K562 (cell line): Measurements from ENCODE around the gene TPGS1. TPM values are rescaled to one million over a fixed set of nuclear protein-coding genes. Genes with fewer than 3 reads are reported as not detected.

ENCODE experiments used
- AFF4 ChIP-seq: sonication (generic); formaldehyde crosslinking; IDR thresholded peaks from 2 replicates; pipeline ENCODE4 v1.8.0; 2023; ENCODE audit warnings: mild to moderate bottlenecking, missing genetic modification reagents
- ATF1 ChIP-seq, 2 experiments: fragments of 450-650 bp in 1 of 2; IDR thresholded peaks; 2 replicates each; pipeline ENCODE4 v1.6.1; 2016; ENCODE audit warnings: missing compliant biosample characterization in 1 of 2, missing genetic modification characterization in 1 of 2
- CBX3 ChIP-seq, 2 experiments: IDR thresholded peaks; 1 replicate in 1 of 2; 2 replicates in 1 of 2; pipeline ENCODE4 v1.6.1; 2012; ENCODE audit warnings: inconsistent platforms in 2 of 2, low read length in 2 of 2, borderline replicate concordance in 1 of 2, control low read depth in 1 of 2
- GATA2 ChIP-seq: sonication (generic); formaldehyde crosslinking; IDR thresholded peaks from 2 replicates; pipeline ENCODE4 v1.4.0; 2020; ENCODE audit warnings: mild to moderate bottlenecking, missing genetic modification reagents
- GTF2F1 ChIP-seq: IDR thresholded peaks from 2 replicates; pipeline ENCODE4 v1.6.1; 2011; ENCODE audit warnings: low read depth, low read length, improper control_type of control experiment
- HMG20A ChIP-seq: fragments of 450-650 bp; formaldehyde crosslinking; conservative IDR thresholded peaks from 2 replicates; pipeline ENCODE4 v1.4.0; 2020; ENCODE audit warnings: mild to moderate bottlenecking, mixed read lengths
- MAX ChIP-seq: sonication (generic); formaldehyde crosslinking; IDR thresholded peaks from 2 replicates; pipeline ENCODE4 v1.9.0; 2022; ENCODE audit warnings: mild to moderate bottlenecking, missing genetic modification reagents
- NFIC ChIP-seq: fragments of 450-650 bp; IDR thresholded peaks from 2 replicates; pipeline ENCODE4 v1.6.1; 2017; ENCODE audit warnings: mild to moderate bottlenecking, inconsistent platforms
- POLR2AphosphoS5 ChIP-seq: IDR thresholded peaks from 2 replicates; pipeline ENCODE4 v1.6.1; 2011; ENCODE audit warnings: mild to moderate bottlenecking, low read depth, low read length, moderate library complexity; ENCODE audit not compliant: control insufficient read depth, insufficient read depth
- RBM25 ChIP-seq: fragments of 200-400 bp; formaldehyde crosslinking; IDR thresholded peaks from 2 replicates; pipeline ENCODE4 v1.6.1; 2018; ENCODE audit warnings: low read length, low read depth, moderate library complexity; ENCODE audit not compliant: severe bottlenecking
- SETDB1 ChIP-seq: IDR thresholded peaks from one replicate; pipeline ENCODE4 v1.6.1; 2012; ENCODE audit warnings: low read length, control low read depth, inconsistent platforms
- SRSF3 ChIP-seq: fragments of 200-400 bp; formaldehyde crosslinking; IDR thresholded peaks from 2 replicates; pipeline ENCODE4 v1.6.1; 2016; ENCODE audit warnings: mild to moderate bottlenecking, low read length, moderate library complexity; ENCODE audit not compliant: insufficient read depth
- TARDBP ChIP-seq: fragments of 450-650 bp; IDR thresholded peaks from 2 replicates; pipeline ENCODE4 v1.6.1; 2016
- ZFP91 ChIP-seq: sonication (generic); formaldehyde crosslinking; IDR thresholded peaks from 2 replicates; pipeline ENCODE4 v1.8.0; 2022; ENCODE audit warnings: mild to moderate bottlenecking, missing genetic modification reagents
- ZKSCAN1 ChIP-seq: fragments of 150-350 bp; IDR thresholded peaks from 2 replicates; pipeline ENCODE4 v1.6.1; 2016; ENCODE audit warnings: low read depth, low read length
- polyA plus RNA-seq, 8 experiments: library from polyadenylated mRNA; depleted of rRNA in 4 of 8; stranded (reverse) in 5 of 8; unstranded in 3 of 8; fragments of >200 nt; fragmentation: Nextera tagmentation in 2 of 8; fragmentation: Illumina TruSeq in 1 of 8; extraction: Ambion mirVana in 2 of 8; extraction: Trizol in 1 of 8; gene quantifications; 2 replicates each; pipeline versions ENCODE4 v1.2.1 to v1.2.3, GENCODE V29; 2011 to 2014; ENCODE audit warnings: inconsistent platforms in 1 of 8, missing spikeins in 1 of 8
- total RNA-seq, 7 experiments: library from RNA; depleted of rRNA in 6 of 7; stranded (reverse); fragments of >200 nt in 6 of 7; fragmentation: Illumina TruSeq in 2 of 7; extraction: Trizol in 2 of 7; gene quantifications; 2 replicates each; pipeline versions ENCODE4 v1.2.1 to v1.2.3, GENCODE V29; 2011 to 2021; ENCODE audit warnings: low replicate concordance in 1 of 7
- TF ChIP-seq, protein P1 (sequence below): fragments of 250-450 bp; sonication (Bioruptor Pico); IDR thresholded peaks from 2 replicates; pipeline ENCODE4 v1.8.0; 2022; ENCODE audit warnings: inconsistent platforms
- TF ChIP-seq, protein P2 (sequence below): fragments of 250-450 bp; sonication (Bioruptor Pico); IDR thresholded peaks from 2 replicates; pipeline ENCODE4 v1.5.0; 2021

Gene TPGS1
- total and polyA plus RNA-seq, 9 of the 15 experiments (the other 6 are each of a cell fraction or from before 2014, with no cell fraction given): 0.30 to 31.6 (median 1.2) TPM; not detected in 2

DNA sequence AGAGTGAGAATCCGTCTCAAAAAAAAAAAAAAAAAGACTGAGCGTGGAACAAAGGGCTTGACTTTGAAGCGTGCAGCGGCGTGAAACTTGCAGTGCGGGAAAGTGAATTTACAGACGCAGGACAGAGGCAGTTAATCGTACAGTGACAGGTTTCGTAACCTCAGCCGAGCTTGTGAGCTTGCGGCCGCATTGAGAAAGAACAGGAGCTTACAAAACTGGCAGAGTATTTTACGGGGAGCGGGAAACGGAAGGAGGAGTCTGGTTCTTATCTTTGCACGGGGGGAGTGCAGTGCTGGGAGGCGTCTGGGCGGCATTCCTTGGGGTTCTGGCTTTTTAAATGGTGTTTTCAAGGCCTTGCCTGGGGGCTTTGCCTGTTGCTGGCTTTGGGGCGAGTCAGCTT is 59.1 kb downstream of the TPGS1 start (continued):
- TF ChIP-seq MAX (CRISPR knock-in tag): no peak
- no peak for TF ChIP-seq RBM25
- no peak for TF ChIP-seq ZFP91 (CRISPR knock-in tag)
- no peak for TF ChIP-seq SRSF3
- TF ChIP-seq SETDB1: no peak
- TF ChIP-seq, protein P1, sequence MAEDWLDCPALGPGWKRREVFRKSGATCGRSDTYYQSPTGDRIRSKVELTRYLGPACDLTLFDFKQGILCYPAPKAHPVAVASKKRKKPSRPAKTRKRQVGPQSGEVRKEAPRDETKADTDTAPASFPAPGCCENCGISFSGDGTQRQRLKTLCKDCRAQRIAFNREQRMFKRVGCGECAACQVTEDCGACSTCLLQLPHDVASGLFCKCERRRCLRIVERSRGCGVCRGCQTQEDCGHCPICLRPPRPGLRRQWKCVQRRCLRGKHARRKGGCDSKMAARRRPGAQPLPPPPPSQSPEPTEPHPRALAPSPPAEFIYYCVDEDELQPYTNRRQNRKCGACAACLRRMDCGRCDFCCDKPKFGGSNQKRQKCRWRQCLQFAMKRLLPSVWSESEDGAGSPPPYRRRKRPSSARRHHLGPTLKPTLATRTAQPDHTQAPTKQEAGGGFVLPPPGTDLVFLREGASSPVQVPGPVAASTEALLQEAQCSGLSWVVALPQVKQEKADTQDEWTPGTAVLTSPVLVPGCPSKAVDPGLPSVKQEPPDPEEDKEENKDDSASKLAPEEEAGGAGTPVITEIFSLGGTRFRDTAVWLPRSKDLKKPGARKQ (CRISPR knock-in tag): no peak
- TF ChIP-seq, protein P2, sequence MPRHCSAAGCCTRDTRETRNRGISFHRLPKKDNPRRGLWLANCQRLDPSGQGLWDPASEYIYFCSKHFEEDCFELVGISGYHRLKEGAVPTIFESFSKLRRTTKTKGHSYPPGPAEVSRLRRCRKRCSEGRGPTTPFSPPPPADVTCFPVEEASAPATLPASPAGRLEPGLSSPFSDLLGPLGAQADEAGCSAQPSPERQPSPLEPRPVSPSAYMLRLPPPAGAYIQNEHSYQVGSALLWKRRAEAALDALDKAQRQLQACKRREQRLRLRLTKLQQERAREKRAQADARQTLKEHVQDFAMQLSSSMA: no peak
- no peak; the same call in 1 of the 2 replicates for TF ChIP-seq GATA2 (CRISPR knock-in tag)
- no peak for TF ChIP-seq AFF4 (CRISPR knock-in tag)
- TF ChIP-seq TARDBP: 0 out of 2 replicates have a peak, but pooled peaks have one; percentile 17
- TF ChIP-seq NFIC: peak; percentile 18; the same call in 1 of the 2 replicates
- no peak for TF ChIP-seq ATF1 (CRISPR knock-in tag; IDR thresholded peaks at IDR 0.05)
- TF ChIP-seq ATF1 (tag; IDR thresholded peaks at IDR 0.05): 0 out of 2 replicates have a peak, but pooled peaks have one; percentile 19
- TF ChIP-seq GTF2F1: no peak
- no peak for TF ChIP-seq HMG20A
- TF ChIP-seq CBX3 (IDR thresholded peaks at IDR 0.05; ENCODE audit: borderline replicate concordance in 1 of 2, low read length in 2 of 2): peak in 1 of 2 experiments; percentile 69; a peak in 2 of 3 replicates
- no peak; the same call in 1 of the 2 replicates for TF ChIP-seq ZKSCAN1
- peak; percentile 35; the same call in 1 of the 2 replicates for TF ChIP-seq POLR2AphosphoS5
